Neural cell (in vitro differentiated cells): ENCODE measurements around the gene IFT80.

Experiments
- CTCF ChIP-seq: fragments of 450-650 bp; IDR thresholded peaks from 2 replicates; pipeline ENCODE4 v1.5.1; 2014; ENCODE audit warnings: antibody characterized with exemption, mild to moderate bottlenecking, moderate library complexity; ENCODE audit not compliant: poor library complexity, severe bottlenecking
- EP300 ChIP-seq: fragments of 450-650 bp; conservative IDR thresholded peaks from 2 replicates; pipeline ENCODE4 v1.6.1; 2014; ENCODE audit warnings: antibody characterized with exemption, mild to moderate bottlenecking, moderate library complexity; ENCODE audit not compliant: poor library complexity, severe bottlenecking

GRCh38 chr3:160369784-160370183 lies 29.2 kb downstream of the IFT80 start:
- no peak for TF ChIP-seq EP300
- TF ChIP-seq CTCF: no peak
